NCI-H1694 (cell line): Measurements from ENCODE around the gene TAF11.
"Not testable (repeated sequence)": the region's sequence is repeated elsewhere in the genome, so short reads cannot be mapped to it uniquely, and the experiment has no call there.

Source experiments
- DNase-seq: peaks from one replicate; lab custom pipeline; 2025; lab: John Stamatoyannopoulos, UW

The TAF11 gene

GRCh38 chr6:34904990-34905613, 17.3 kb upstream of the TAF11 start:
- DNase-seq = no peak

GRCh38 chr6:34901930-34902329, 14.1 kb upstream of the TAF11 start:
- DNase-seq = no peak

- DNase-seq = no peak
Measured at GRCh38 chr6:34900321-34901031, 12.6 kb upstream of the TAF11 start.

GRCh38 chr6:34899748-34900147, 11.9 kb upstream of the TAF11 start:
- DNase-seq = not testable (repeated sequence)

- no peak for DNase-seq
Measured at GRCh38 chr6:34897716-34898115, 9.9 kb upstream of the TAF11 start.

GRCh38 chr6:34897130-34897529, 9.3 kb upstream of the TAF11 start:
- DNase-seq = no peak

GRCh38 chr6:34894693-34895092, 6.9 kb upstream of the TAF11 start:
- DNase-seq = no peak

- DNase-seq = no peak
Measured at GRCh38 chr6:34891296-34891695, 3.5 kb upstream of the TAF11 start.

GRCh38 chr6:34890533-34890925, 2.7 kb upstream of the TAF11 start:
- DNase-seq = no peak

- DNase-seq = no peak
Measured at GRCh38 chr6:34888874-34889555, 1.2 kb upstream of the TAF11 start, which contains the start of gene ANKS1A. Gene ANKS1A, plus strand, starts transcription at chr6:34889255. Its CDS starts 148 bp downstream, at chr6:34889403.

- DNase-seq = no peak
Measured at GRCh38 chr6:34888514-34888856, 643 bp upstream of the TAF11 start.

- DNase-seq = not testable (repeated sequence)
Measured at GRCh38 chr6:34885837-34886236, 2.0 kb downstream of the TAF11 start.

- no peak for DNase-seq
Measured at GRCh38 chr6:34884996-34885395, 2.8 kb downstream of the TAF11 start.

- not testable (repeated sequence) for DNase-seq
Measured at GRCh38 chr6:34884073-34884472, 3.8 kb downstream of the TAF11 start.

GRCh38 chr6:34877869-34878485, 9.9 kb downstream of the TAF11 start:
- no peak for DNase-seq

- no peak for DNase-seq
Measured at GRCh38 chr6:34877259-34877658, 10.6 kb downstream of the TAF11 start.

- no peak for DNase-seq
Measured at GRCh38 chr6:34876472-34876871, 11.4 kb downstream of the TAF11 start.

- no peak for DNase-seq
Measured at GRCh38 chr6:34875292-34876213, 12.3 kb downstream of the TAF11 start.

- DNase-seq = no peak
Measured at GRCh38 chr6:34872332-34872731, 15.5 kb downstream of the TAF11 start.

GRCh38 chr6:34871853-34872252, 16.0 kb downstream of the TAF11 start:
- DNase-seq = no peak

GRCh38 chr6:34867484-34867883, 20.4 kb downstream of the TAF11 start:
- no peak for DNase-seq

- no peak for DNase-seq
Measured at GRCh38 chr6:34866509-34866908, 21.3 kb downstream of the TAF11 start.
